C4-2B (cell line): ENCODE measurements around the gene ADAD1.

Experiments
- ZFX ChIP-seq: fragments of 450-650 bp; IDR thresholded peaks from 2 replicates; pipeline ENCODE4 v1.6.1; 2017
- TF ChIP-seq, protein P1 (sequence below): fragments of 450-650 bp; conservative IDR thresholded peaks from 2 replicates; pipeline ENCODE4 v1.5.1; 2017; ENCODE audit warnings: mild to moderate bottlenecking

- TF ChIP-seq, protein P1, sequence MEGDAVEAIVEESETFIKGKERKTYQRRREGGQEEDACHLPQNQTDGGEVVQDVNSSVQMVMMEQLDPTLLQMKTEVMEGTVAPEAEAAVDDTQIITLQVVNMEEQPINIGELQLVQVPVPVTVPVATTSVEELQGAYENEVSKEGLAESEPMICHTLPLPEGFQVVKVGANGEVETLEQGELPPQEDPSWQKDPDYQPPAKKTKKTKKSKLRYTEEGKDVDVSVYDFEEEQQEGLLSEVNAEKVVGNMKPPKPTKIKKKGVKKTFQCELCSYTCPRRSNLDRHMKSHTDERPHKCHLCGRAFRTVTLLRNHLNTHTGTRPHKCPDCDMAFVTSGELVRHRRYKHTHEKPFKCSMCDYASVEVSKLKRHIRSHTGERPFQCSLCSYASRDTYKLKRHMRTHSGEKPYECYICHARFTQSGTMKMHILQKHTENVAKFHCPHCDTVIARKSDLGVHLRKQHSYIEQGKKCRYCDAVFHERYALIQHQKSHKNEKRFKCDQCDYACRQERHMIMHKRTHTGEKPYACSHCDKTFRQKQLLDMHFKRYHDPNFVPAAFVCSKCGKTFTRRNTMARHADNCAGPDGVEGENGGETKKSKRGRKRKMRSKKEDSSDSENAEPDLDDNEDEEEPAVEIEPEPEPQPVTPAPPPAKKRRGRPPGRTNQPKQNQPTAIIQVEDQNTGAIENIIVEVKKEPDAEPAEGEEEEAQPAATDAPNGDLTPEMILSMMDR: no peak
- TF ChIP-seq ZFX: no peak
Measured at GRCh38 chr4:122360754-122361153, 18.1 kb upstream of the ADAD1 start.
